ENCODE data around the gene PRKAG2.
"Not testable (repeated sequence)": the region's sequence is repeated elsewhere in the genome, so short reads cannot be mapped to it uniquely, and the experiment has no call there.

Gene PRKAG2

GRCh38 chr7:151876899-151877777 is at the start of gene PRKAG2:
Gene PRKAG2, minus strand, starts transcription at chr7:151877115. Its CDS starts 495 bp downstream, at chr7:151876620.
- peak; percentile 21 for DNase-seq

- no peak for DNase-seq
Observed at GRCh38 chr7:151926336-151926712, 49.4 kb upstream of the PRKAG2 start.

- DNase-seq: peak; percentile 73
Observed at GRCh38 chr7:151925446-151926335, 48.8 kb upstream of the PRKAG2 start.

- no peak for DNase-seq
Observed at GRCh38 chr7:151924508-151924907, 47.6 kb upstream of the PRKAG2 start.

GRCh38 chr7:151924001-151924400 is 47.1 kb upstream of the PRKAG2 start:
- DNase-seq: no peak

GRCh38 chr7:151923097-151923876 is 46.4 kb upstream of the PRKAG2 start:
- no peak for DNase-seq

- DNase-seq: no peak
Observed at GRCh38 chr7:151921451-151921850, 44.5 kb upstream of the PRKAG2 start.

- no peak for DNase-seq
Observed at GRCh38 chr7:151920488-151920887, 43.6 kb upstream of the PRKAG2 start.

GRCh38 chr7:151919595-151919994 is 42.7 kb upstream of the PRKAG2 start:
- no peak for DNase-seq

GRCh38 chr7:151918510-151918843 is 41.6 kb upstream of the PRKAG2 start:
- no peak for DNase-seq

GRCh38 chr7:151917791-151918509 is 41.0 kb upstream of the PRKAG2 start:
- no peak for DNase-seq

- DNase-seq: no peak
Observed at GRCh38 chr7:151914051-151914450, 37.1 kb upstream of the PRKAG2 start.

GRCh38 chr7:151910655-151911054 is 33.7 kb upstream of the PRKAG2 start:
- not testable (repeated sequence) for DNase-seq

GRCh38 chr7:151907115-151907514 is 30.2 kb upstream of the PRKAG2 start:
- not testable (repeated sequence) for DNase-seq

GRCh38 chr7:151905766-151906165 is 28.9 kb upstream of the PRKAG2 start:
- DNase-seq: no peak

GRCh38 chr7:151905353-151905752 is 28.4 kb upstream of the PRKAG2 start:
- DNase-seq: no peak

GRCh38 chr7:151904270-151904669 is 27.4 kb upstream of the PRKAG2 start:
- no peak for DNase-seq

GRCh38 chr7:151903249-151904032 is 26.5 kb upstream of the PRKAG2 start:
- no peak for DNase-seq

- DNase-seq: no peak
Observed at GRCh38 chr7:151902311-151902710, 25.4 kb upstream of the PRKAG2 start.

GRCh38 chr7:151901828-151902227 is 24.9 kb upstream of the PRKAG2 start:
- DNase-seq: no peak

GRCh38 chr7:151900986-151901621 is 24.2 kb upstream of the PRKAG2 start:
- no peak for DNase-seq

Measured in DMS153 (cell line).